Esophagus muscularis mucosa (tissue), 3 donors: Measurements from ENCODE around the gene LYPLA2.

Source experiments
- POLR2A ChIP-seq: fragments of 450-650 bp; IDR thresholded peaks from one replicate; pipeline ENCODE4 v1.6.1; 2017; ENCODE audit warnings: antibody characterized with exemption, moderate library complexity, mild to moderate bottlenecking, low read depth
- POLR2AphosphoS5 ChIP-seq, 2 donors: sonication (generic); formaldehyde crosslinking; IDR thresholded peaks; one replicate each; pipeline ENCODE4 v1.6.1; 2017; ENCODE audit warnings: antibody characterized with exemption in 2 of 2
- TF ChIP-seq, protein P1 (sequence below), 3 experiments: fragments of 200-600 bp in 2 of 3; fragments of 450-650 bp in 1 of 3; sonication (generic) in 2 of 3; IDR thresholded peaks; one replicate each; pipeline ENCODE4 v1.5.1; 2017 to 2019; ENCODE audit warnings: antibody characterized with exemption in 3 of 3, mild to moderate bottlenecking in 2 of 3, moderate library complexity in 1 of 3

DNA sequence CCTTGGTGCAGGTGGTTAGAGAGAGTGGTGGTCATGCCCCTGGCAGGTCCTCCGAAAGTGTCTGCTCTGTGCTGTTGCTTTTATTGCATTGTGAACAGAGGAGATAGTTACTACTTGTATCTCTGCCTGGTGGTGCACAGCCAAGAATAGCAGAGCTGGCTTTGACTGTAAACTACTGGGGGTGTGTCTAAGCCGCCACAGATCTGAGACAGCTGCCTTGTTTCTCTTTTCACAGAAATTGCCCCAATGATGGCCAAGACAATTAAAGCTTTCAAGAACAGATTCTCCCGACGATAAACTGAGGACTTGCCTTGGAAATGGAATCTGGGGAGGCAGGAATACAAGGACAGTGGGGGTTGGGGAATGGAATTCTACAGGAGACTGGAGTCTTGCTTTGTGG, 31.7 kb upstream of the LYPLA2 start:
- TF ChIP-seq, protein P1, sequence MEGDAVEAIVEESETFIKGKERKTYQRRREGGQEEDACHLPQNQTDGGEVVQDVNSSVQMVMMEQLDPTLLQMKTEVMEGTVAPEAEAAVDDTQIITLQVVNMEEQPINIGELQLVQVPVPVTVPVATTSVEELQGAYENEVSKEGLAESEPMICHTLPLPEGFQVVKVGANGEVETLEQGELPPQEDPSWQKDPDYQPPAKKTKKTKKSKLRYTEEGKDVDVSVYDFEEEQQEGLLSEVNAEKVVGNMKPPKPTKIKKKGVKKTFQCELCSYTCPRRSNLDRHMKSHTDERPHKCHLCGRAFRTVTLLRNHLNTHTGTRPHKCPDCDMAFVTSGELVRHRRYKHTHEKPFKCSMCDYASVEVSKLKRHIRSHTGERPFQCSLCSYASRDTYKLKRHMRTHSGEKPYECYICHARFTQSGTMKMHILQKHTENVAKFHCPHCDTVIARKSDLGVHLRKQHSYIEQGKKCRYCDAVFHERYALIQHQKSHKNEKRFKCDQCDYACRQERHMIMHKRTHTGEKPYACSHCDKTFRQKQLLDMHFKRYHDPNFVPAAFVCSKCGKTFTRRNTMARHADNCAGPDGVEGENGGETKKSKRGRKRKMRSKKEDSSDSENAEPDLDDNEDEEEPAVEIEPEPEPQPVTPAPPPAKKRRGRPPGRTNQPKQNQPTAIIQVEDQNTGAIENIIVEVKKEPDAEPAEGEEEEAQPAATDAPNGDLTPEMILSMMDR (IDR thresholded peaks at IDR 0.05): no peak
- TF ChIP-seq POLR2AphosphoS5 (IDR thresholded peaks at IDR 0.05) (no peak), POLR2A (no peak)
